Uterus (tissue), 4 donors: ENCODE measurements around the gene FAM13B. TPM values are rescaled to one million over a fixed set of nuclear protein-coding genes. Genes with fewer than 3 reads are reported as not detected.

Source experiments
- DNase-seq, 2 donors: peaks; one replicate each; pipeline ENCODE4 v3.0.0-alpha.2; 2019 to 2020
- H3K27ac ChIP-seq, 2 donors: fragments of 200-600 bp; sonication (generic); 1 replicate in 1 of 2; 2 replicates in 1 of 2; pipeline ENCODE4 v1.5.1; 2016 to 2018
- H3K27me3 ChIP-seq, 2 donors: fragments of 200-600 bp; sonication (generic); one replicate each; pipeline ENCODE4 v1.5.1; 2018 to 2019; ENCODE audit warnings: control low read depth in 1 of 2
- H3K36me3 ChIP-seq, 2 donors: fragments of 200-600 bp; sonication (generic); one replicate each; pipeline ENCODE4 v1.5.1; 2019; ENCODE audit warnings: control low read depth in 1 of 2
- H3K4me1 ChIP-seq, 2 donors: fragments of 200-600 bp; sonication (generic); one replicate each; pipeline ENCODE4 v1.5.1; 2018 to 2019; ENCODE audit warnings: control low read depth in 1 of 2
- H3K4me3 ChIP-seq, 2 donors: fragments of 200-600 bp; sonication (generic); 1 replicate in 1 of 2; 2 replicates in 1 of 2; pipeline ENCODE4 v1.5.1; 2018 to 2019; ENCODE audit warnings: mild to moderate bottlenecking in 1 of 2
- H3K9me3 ChIP-seq, 2 donors: fragments of 200-600 bp; sonication (generic); one replicate each; pipeline ENCODE4 v1.5.1; 2019; ENCODE audit warnings: control low read depth in 1 of 2
- POLR2A ChIP-seq, 2 donors: fragments of 450-650 bp; IDR thresholded peaks; one replicate each; pipeline ENCODE4 v1.6.1; 2016; ENCODE audit warnings: antibody characterized with exemption in 2 of 2, mild to moderate bottlenecking in 1 of 2, moderate library complexity in 1 of 2
- intact Hi-C: fragments of 100-400 bp; cut with DNase I; formaldehyde crosslinking; loops from one replicate; pipeline ENCODE4 v1.15.1; 2023; ENCODE audit warnings: low total_unique reads
- total RNA-seq, 4 donors: library from RNA; depleted of rRNA in 3 of 4; stranded (reverse); fragments of >200 nt in 3 of 4; gene quantifications; one replicate each; pipeline versions ENCODE4 v1.1.0 to v1.2.4, GENCODE V29; 2014 to 2023
- TF ChIP-seq, protein P1 (sequence below), 4 experiments: fragments of 200-600 bp in 2 of 4; fragments of 450-650 bp in 2 of 4; sonication (generic) in 2 of 4; IDR thresholded peaks; one replicate each; pipeline ENCODE4 v1.5.1; 2016 to 2019; ENCODE audit warnings: antibody characterized with exemption in 4 of 4, mild to moderate bottlenecking in 2 of 4, moderate library complexity in 1 of 4
- donor health status: DM: yes; HTN: yes; CAD: no.

The FAM13B gene
- total RNA-seq, 4 donors from 2014 or later: 40.6 to 104 (median 58.1) TPM

DNA sequence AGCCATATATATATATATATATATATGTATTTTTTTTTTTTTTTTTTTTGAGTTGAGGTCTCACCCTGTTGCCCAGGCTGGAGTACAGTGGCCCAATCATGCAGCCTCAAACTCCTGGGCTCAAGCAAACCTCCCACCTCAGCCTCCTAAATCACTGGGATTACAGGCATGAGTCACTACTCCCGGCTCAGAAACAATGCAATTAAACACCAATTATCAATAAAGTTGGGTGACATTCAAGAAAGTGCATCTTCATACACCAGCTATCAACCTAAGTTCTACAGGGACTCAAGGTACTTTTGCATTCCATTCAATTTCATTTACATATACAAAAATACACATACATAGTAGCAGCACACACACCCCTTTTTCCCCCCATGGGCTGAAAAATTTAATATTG is 7.6 kb downstream of the FAM13B start:
- no peaks in the 10 kb centered on the region for H3K4me1 ChIP-seq
- no peak overlapping the region for H3K4me3 ChIP-seq
- no peaks in the 10 kb centered on the region for H3K36me3 ChIP-seq
- no peak for TF ChIP-seq POLR2A (IDR thresholded peaks at IDR 0.05)
- TF ChIP-seq, protein P1, sequence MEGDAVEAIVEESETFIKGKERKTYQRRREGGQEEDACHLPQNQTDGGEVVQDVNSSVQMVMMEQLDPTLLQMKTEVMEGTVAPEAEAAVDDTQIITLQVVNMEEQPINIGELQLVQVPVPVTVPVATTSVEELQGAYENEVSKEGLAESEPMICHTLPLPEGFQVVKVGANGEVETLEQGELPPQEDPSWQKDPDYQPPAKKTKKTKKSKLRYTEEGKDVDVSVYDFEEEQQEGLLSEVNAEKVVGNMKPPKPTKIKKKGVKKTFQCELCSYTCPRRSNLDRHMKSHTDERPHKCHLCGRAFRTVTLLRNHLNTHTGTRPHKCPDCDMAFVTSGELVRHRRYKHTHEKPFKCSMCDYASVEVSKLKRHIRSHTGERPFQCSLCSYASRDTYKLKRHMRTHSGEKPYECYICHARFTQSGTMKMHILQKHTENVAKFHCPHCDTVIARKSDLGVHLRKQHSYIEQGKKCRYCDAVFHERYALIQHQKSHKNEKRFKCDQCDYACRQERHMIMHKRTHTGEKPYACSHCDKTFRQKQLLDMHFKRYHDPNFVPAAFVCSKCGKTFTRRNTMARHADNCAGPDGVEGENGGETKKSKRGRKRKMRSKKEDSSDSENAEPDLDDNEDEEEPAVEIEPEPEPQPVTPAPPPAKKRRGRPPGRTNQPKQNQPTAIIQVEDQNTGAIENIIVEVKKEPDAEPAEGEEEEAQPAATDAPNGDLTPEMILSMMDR (IDR thresholded peaks at IDR 0.05): no peak
- no peak overlapping the region for H3K27ac ChIP-seq
- DNase-seq: no peak
- H3K9me3 ChIP-seq: no peaks in the 10 kb centered on the region
- intact Hi-C loops: no loop called here
- no peaks in the 10 kb centered on the region for H3K27me3 ChIP-seq

- Histone ChIP-seq H3K4me3 (no peak overlapping the region), H3K4me1 (no peaks in the 10 kb centered on the region), H3K36me3 (no peaks in the 10 kb centered on the region), H3K27me3 (no peaks in the 10 kb centered on the region), H3K9me3 (no peaks in the 10 kb centered on the region), H3K27ac (no peak overlapping the region)
- DNase-seq: no peak
- TF ChIP-seq, protein P1 (IDR thresholded peaks at IDR 0.05): no peak
- TF ChIP-seq POLR2A (IDR thresholded peaks at IDR 0.05): no peak
- intact Hi-C loops: no loop called here
Observed at GRCh38 chr5:138024117-138024516, 8.8 kb downstream of the FAM13B start.

DNA sequence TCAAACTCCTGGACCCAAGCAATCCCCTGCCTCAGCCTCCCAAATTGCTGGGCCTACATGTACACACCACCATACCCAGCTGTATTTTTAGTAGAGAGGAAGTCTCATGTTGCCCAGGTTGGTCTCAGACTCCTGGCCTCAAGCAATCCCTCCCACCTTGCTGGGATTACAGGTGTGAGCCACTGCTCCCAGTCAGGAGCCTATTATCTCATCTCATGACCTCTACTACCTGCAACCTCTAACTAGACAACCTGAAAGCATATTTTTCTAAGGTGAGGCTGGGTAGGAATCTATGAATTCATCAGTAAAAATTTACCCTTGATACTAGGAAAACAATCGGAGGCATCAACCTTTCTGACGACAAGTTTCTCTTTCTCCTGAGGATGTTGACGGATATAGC is 10.0 kb downstream of the FAM13B start:
- no peak for TF ChIP-seq POLR2A (IDR thresholded peaks at IDR 0.05)
- TF ChIP-seq, protein P1 (IDR thresholded peaks at IDR 0.05): no peak
- Histone ChIP-seq H3K9me3 (no peaks in the 10 kb centered on the region), H3K27ac (no peak overlapping the region), H3K36me3 (no peaks in the 10 kb centered on the region), H3K4me1 (no peaks in the 10 kb centered on the region), H3K27me3 (no peaks in the 10 kb centered on the region), H3K4me3 (no peak overlapping the region)
- intact Hi-C loops: no loop called here
- DNase-seq: no peak

DNA sequence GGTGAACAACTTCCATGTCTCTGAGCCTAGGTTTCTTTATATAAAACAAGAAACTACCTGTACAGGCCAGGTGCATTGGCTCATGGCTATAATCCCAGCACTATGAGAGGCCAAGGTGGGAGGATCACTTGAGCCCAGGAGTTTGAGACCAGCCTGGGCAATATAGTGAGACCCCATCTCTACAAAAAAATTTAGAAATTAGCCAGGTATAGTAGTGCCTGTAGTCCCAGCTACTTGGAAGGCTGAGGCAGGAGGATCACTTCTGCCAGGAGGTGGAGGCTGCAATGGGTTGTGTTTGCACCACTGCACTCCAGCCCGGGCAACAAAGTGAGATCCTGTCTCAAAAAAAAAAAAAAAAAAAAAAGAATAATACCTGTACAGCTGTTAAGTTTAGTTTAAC is 11.1 kb downstream of the FAM13B start:
- TF ChIP-seq POLR2A (IDR thresholded peaks at IDR 0.05): no peak
- TF ChIP-seq, protein P1 (IDR thresholded peaks at IDR 0.05): no peak
- Histone ChIP-seq H3K4me3 (no peak overlapping the region), H3K27ac (no peak overlapping the region), H3K27me3 (no peaks in the 10 kb centered on the region), H3K4me1 (no peaks in the 10 kb centered on the region), H3K36me3 (no peaks in the 10 kb centered on the region), H3K9me3 (no peaks in the 10 kb centered on the region)
- intact Hi-C loops: no loop called here
- DNase-seq: no peak

DNA sequence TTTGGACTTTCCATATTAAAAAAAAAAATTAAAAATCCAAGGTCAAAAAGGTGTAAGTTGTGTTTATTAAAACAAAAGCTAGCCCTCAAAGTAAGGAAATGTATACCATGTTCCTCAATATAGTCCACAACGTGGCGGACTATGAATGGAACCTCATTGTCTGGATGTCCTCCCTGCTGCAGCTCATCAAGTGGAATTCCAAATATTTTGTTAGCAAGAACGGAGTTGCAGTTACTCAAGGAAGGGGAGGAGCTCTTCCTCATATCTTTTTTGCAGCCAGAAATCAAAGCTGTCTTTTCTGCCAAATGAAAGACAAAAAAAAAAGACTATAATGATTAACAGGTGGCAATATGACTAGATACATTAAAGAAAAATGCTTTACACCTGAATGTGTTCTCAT is 14.0 kb downstream of the FAM13B start:
- no peaks in the 10 kb centered on the region for H3K36me3 ChIP-seq
- no peak for TF ChIP-seq POLR2A (IDR thresholded peaks at IDR 0.05)
- no peak for DNase-seq
- H3K9me3 ChIP-seq: no peaks in the 10 kb centered on the region
- H3K4me3 ChIP-seq: no peak overlapping the region
- no peaks in the 10 kb centered on the region for H3K4me1 ChIP-seq
- H3K27me3 ChIP-seq: no peaks in the 10 kb centered on the region
- no peak overlapping the region for H3K27ac ChIP-seq
- intact Hi-C loops: no loop called here

DNA sequence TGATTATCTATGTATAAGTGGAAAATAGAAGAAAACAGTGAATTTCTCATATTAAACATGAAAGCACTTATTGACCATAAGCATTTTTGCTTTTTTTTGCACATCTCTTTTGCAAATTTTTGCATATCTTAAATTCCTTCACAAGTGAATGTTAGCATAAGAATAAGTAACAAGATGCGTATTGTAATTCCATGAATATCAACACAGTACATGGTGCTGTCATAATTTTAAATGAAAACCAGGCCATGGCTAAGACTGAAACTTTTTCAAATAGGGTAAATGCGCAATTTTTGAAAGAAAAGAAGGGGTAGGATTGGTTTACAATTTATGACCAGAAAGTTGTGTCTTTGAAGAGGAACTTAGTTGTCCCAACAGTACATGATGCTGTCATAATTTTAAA is 17.0 kb downstream of the FAM13B start:
- no peak overlapping the region for H3K27ac ChIP-seq
- TF ChIP-seq, protein P1 (IDR thresholded peaks at IDR 0.05): no peak
- TF ChIP-seq POLR2A (IDR thresholded peaks at IDR 0.05): no peak
- H3K4me3 ChIP-seq: no peak overlapping the region
- no peaks in the 10 kb centered on the region for H3K4me1 ChIP-seq
- intact Hi-C loops: no loop called here
- no peaks in the 10 kb centered on the region for H3K27me3 ChIP-seq
- H3K9me3 ChIP-seq: no peaks in the 10 kb centered on the region
- DNase-seq: no peak
- no peaks in the 10 kb centered on the region for H3K36me3 ChIP-seq
